ENCODE results near the gene FAM222A.

GRCh38 chr12:109738878-109739665, 25.4 kb downstream of the FAM222A start:
- TF ChIP-seq CTCF (IDR thresholded peaks at IDR 0.05; ENCODE audit: low read depth, low read length, poor library complexity, severe bottlenecking): no peak
- TF ChIP-seq EZH2phosphoT487 (IDR thresholded peaks at IDR 0.05; ENCODE audit: borderline replicate concordance, low read length): no peak
